PC-3 (cell line): Measurements from ENCODE around the gene ITGAL.

Experiments used
- CTCF ChIP-seq: fragments of 300-600 bp; sonication (generic); conservative IDR thresholded peaks from 2 replicates; pipeline ENCODE4 v1.5.1; 2017; ENCODE audit warnings: antibody characterized with exemption, low read depth, mild to moderate bottlenecking, low read length
- EZH2phosphoT487 ChIP-seq: fragments of 300-600 bp; sonication (generic); IDR thresholded peaks from 2 replicates; pipeline ENCODE4 v1.6.1; 2018; ENCODE audit warnings: mild to moderate bottlenecking, antibody characterized with exemption, low read length, borderline replicate concordance

- no peak for TF ChIP-seq EZH2phosphoT487
- no peak for TF ChIP-seq CTCF
These were observed 14.6 kb upstream of the ITGAL start for GRCh38 chr16:30457743-30458560.
